Inflammatory macrophage treated with lipopolysaccharide for 4 hours (primary cell): ENCODE data around the gene CHRNG.
A peak's percentile ranks its signal among the peaks of the same experiment; 100 is the strongest.

Source experiments
- DNase-seq: peaks from one replicate; pipeline ENCODE4 v3.0.0-alpha.2; 2020

Gene CHRNG

DNA sequence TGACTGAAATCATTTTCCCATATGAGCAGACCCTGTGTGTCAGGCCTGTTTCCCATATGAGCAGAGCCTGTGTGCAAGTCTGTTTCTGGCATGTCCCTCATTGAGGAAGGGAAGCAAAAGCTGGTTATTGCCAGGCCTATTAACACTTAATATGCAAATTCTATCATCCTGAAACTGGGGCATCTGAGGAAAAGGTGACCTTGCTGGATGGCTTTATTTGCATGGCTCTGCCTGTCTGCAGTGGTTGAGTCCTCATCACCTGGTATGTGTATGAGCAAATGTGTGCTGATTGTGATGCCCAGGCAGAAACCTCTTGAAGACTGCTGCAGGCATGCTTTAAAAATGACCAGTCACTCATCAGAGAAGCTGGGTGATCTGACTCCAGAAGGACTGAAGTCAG lies 42.2 kb downstream of the CHRNG start:
- DNase-seq = no peak

DNA sequence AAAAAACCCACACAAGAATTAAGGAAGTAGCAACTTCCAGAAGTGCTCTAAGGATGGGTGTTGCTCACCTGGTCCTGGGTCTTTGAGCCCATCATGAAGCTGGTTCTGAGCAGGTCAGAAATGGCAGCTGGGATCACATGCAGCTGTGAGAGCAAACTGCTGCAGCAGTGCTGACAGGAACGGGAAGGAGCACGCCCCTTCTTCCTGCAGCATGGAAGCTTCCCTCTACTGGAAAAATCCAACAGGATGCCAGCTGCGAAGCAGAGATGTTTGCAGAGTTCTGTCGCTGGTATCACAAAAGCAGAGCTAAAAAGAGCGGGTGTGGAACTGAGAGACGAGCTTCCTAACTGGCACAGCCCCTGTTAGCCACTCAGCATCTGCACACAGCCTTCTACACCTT lies 44.7 kb downstream of the CHRNG start:
- DNase-seq = no peak

DNA sequence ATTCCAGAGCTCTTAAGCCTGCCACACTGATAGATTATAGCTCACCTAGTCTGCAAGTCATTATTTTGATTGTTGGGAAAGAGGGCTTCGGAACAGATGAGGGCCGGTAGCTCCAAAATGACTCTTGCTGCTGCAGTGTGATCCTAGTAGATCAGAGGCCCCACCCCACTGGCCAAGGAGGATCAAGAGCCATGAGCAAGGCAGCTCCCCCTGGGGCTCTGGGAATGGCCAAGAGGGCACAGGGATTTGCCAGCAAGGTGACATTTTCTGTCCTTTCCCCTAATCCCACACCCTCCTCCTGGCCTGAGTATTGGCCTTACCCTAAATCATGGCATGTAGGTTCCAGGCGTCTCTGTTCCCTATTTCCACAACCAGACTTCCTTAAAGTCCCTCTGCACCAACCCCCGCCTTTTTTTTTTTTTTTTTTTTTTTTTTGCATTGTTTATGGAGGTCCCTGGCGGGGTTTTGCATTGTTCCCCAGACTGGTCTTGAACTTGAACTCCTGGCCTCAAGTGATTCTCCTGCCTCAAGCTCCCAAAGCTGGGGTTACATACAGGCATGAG lies 47.5 kb downstream of the CHRNG start:
- DNase-seq = peak; percentile 11

DNA sequence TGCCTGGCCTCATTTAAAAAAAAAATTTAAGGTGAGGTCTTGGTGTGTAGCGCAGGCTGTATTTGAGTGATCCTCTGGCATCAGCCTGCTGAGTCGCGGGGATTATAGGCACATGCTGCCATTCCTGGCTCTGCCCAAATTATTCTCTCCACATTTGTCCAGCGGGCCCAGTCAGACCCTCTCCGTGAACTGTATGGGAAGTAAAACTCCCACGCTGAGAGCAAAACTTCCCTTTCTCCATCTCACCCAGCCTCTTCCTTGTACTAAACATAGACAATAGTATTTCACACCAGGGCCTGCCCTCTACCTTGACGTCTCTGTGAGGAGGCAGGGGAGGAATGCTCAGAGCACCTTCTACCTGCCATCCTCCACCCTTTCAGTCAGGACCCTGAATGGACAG lies 48.0 kb downstream of the CHRNG start:
- peak; percentile 56 for DNase-seq

DNA sequence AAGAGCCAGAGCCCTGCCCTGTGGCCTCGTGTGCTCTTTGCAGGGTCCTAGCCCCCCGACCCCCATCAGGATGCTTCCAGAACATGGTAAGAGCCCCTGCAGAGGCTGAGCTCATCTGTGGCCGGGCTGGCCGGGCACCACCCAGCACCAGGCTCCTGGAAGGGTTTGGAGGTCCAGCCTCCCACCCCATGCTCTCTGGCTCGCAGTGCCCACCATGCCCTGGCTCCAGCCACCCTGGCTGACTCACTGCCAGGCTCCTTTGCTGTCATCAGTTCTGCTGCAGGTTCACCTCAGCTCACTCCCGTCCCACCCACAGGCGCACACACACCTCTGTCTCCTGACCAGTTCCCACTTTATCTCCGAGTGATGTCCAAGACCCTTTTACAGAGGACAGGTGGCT lies 48.5 kb downstream of the CHRNG start:
- DNase-seq = no peak

DNA sequence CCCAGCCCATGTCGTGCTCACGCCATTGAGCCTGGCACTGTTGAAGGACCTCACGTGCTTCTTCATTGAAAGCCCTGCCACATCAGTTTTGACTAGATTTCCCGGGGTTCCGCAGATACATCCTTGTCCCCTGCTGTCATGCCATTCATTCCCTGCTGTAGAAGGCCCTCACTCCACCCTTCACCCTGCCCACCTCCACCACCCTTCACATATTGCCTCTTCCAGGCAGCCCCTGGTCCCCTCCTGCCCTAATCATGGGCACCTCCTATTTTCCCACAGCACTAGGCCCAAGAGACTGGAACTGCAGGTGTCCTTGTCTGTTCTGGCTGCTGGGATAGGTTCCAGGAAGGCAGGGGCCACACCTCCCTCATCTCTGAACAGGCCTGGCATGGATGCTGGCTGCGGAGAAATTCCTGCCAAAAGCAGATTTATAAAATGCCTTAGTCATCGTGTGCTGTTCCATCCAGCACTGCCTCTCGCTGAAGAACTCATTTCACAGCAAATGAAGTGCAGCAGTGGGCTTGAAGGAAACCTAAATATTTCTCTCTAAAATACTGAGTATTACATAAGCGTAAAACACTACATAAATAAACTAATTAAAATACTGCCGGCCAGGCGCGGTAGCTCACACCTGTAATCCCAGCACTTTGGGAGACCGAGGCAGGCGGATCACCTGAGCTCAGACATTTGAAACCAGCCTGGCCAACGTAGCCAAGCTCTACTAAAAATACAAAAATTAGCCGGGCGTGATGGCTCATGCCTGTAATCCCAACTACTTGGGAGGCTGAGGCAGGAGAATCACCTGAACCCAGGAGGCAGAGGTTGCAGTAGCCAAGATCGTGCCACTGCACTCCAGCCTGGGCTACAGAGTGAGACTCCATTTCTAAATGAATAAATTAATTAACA lies 49.4 kb downstream of the CHRNG start:
- no peak for DNase-seq

DNA sequence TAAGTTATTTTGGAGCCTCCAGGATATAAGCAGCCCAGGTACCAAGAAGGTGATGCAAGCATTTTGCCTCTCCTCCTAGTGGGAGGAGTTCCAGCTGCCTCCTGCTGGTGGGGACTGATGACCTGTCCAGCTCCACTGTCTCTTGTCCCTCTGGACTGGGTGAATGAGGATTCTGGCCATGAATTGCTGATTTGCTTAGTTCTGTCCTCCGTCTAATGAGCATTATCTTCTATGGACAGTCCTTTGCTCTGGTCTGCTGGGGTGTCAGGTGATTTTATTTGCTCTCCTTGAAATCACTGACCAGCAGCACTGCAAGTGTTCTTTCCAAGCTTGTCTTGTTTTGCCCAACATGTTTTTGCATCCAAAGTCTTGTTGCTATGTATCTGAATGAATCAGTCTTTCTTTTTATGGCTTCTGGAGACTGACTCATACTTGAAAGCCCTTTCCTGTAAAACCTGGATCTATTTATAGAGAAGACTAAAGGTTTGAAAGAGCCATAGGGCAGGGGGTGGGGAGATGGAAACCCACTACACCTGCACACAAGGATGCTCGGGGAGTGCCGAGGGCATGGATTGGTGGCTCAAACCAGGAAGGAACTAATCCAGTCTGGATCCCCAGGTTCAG lies 53.4 kb downstream of the CHRNG start:
- DNase-seq = no peak

DNA sequence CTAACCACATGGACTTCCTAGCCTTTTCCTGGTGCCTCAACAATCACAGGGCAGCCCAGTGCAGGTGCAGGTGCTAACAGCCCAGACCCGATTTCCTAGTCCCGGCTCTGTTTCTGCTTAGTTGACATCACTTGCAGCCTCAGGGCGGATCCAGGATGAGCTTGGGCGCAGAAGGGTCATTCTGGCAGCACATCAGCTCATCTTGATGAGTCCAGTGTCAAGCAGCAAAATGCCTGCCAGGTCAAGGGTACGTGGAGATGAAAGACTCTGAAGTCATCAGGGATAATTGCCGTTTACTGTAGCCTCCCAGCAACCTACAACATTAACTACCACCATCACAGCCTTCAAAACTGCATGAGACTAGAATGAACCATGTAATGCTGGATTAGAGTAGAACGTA lies 54.5 kb downstream of the CHRNG start:
- DNase-seq = no peak
